H1 (cell line): ENCODE results near the gene SCYGR7. TPM values are rescaled to one million over a fixed set of nuclear protein-coding genes. Genes with fewer than 3 reads are reported as not detected.

Experiments
- BRCA1 ChIP-seq: IDR thresholded peaks from 2 replicates; pipeline ENCODE4 v1.6.1; 2012; ENCODE audit warnings: low read depth, low read length, improper control_type of control experiment
- CHD7 ChIP-seq: fragments of 300-600 bp; sonication (generic); IDR thresholded peaks from 2 replicates; pipeline ENCODE4 v1.7.1; 2012; ENCODE audit warnings: low read length, moderate library complexity, mild to moderate bottlenecking, inconsistent platforms; ENCODE audit not compliant: insufficient replicate concordance
- CTCF ChIP-seq, 3 experiments: IDR thresholded peaks; 1 replicate in 2 of 3; 2 replicates in 1 of 3; pipeline versions ENCODE4 v1.5.1 to v1.6.1; 2011; ENCODE audit warnings: low read length in 3 of 3, mild to moderate bottlenecking in 3 of 3, inconsistent platforms in 2 of 3, low read depth in 1 of 3, moderate library complexity in 1 of 3; ENCODE audit not compliant: insufficient read depth in 1 of 3; ENCODE audit errors: control extremely low read depth in 1 of 3
- EGR1 ChIP-seq: IDR thresholded peaks from 2 replicates; pipeline ENCODE4 v1.6.1; 2011; ENCODE audit warnings: low read depth, low read length, borderline replicate concordance
- KDM5A ChIP-seq: fragments of 200-600 bp; IDR thresholded peaks from 2 replicates; pipeline ENCODE4 v1.7.1; 2012; ENCODE audit warnings: mild to moderate bottlenecking, low read length, inconsistent platforms, mixed read lengths
- RXRA ChIP-seq: IDR thresholded peaks from 2 replicates; pipeline ENCODE4 v1.6.1; 2011; ENCODE audit warnings: low read depth, mild to moderate bottlenecking, low read length, moderate library complexity; ENCODE audit not compliant: insufficient read depth
- SIN3A ChIP-seq, 2 experiments: IDR thresholded peaks in 1 of 2; conservative IDR thresholded peaks in 1 of 2; 2 replicates each; pipeline ENCODE4 v1.6.1; 2011 to 2012; ENCODE audit warnings: low read length in 2 of 2, improper control_type of control experiment in 1 of 2, low read depth in 1 of 2, mild to moderate bottlenecking in 1 of 2
- SP2 ChIP-seq: IDR thresholded peaks from 2 replicates; pipeline ENCODE4 v1.6.1; 2012; ENCODE audit warnings: mild to moderate bottlenecking, low read length, inconsistent platforms
- polyA plus RNA-seq, 7 experiments: library from polyadenylated mRNA; depleted of rRNA in 3 of 7; stranded (reverse) in 5 of 7; unstranded in 2 of 7; fragments of >200 nt in 5 of 7; fragments of 200-250 nt in 2 of 7; gene quantifications; 1 replicate in 5 of 7; 2 replicates in 1 of 7; 4 replicates in 1 of 7; pipeline versions ENCODE4 v1.2.1 to v1.2.3, GENCODE V29; 2011 to 2013; ENCODE audit warnings: missing spikeins in 2 of 7, mixed read lengths in 2 of 7
- total RNA-seq: library from RNA; stranded (reverse); fragmentation: NEBNext Ultra II Directional; extraction: Animal tissue kit (Norgen Biotek cat#: 25700); gene quantifications from 2 replicates; pipeline ENCODE4 v1.2.1, GENCODE V29; 2021

The SCYGR7 gene
- total and polyA plus RNA-seq, 2 of the 8 experiments (the other 6 are each of a cell fraction or from before 2014, with no cell fraction given) = not detected

GRCh38 chr2:227759411-227760118 is 31.4 kb downstream of the SCYGR7 start (continued):
- no peak for TF ChIP-seq CHD7
- TF ChIP-seq RXRA = no peak
- no peak for TF ChIP-seq KDM5A
- no peak for TF ChIP-seq SIN3A (conservative IDR thresholded peaks at IDR 0.05 in 1 of 2, IDR thresholded peaks at IDR 0.05 in 1 of 2; ENCODE audit: low read depth in 1 of 2, low read length in 2 of 2)
- no peak for TF ChIP-seq EGR1
- TF ChIP-seq CTCF (IDR thresholded peaks at IDR 0.05; ENCODE audit: control extremely low read depth in 1 of 3, insufficient read depth in 1 of 3, low read depth in 1 of 3, low read length in 3 of 3) = no peak
- TF ChIP-seq SP2 = no peak
- TF ChIP-seq BRCA1 = no peak
